Endothelial cell of umbilical vein (primary cell): ENCODE measurements around the gene CNOT11.

Experiments used
- CTCF ChIP-seq, 2 donors: IDR thresholded peaks; 1 replicate in 1 of 2; 2 replicates in 1 of 2; pipeline ENCODE4 v1.5.1; 2011; ENCODE audit warnings: low read length in 2 of 2, mild to moderate bottlenecking in 2 of 2, moderate library complexity in 2 of 2, control low read depth in 1 of 2, inconsistent platforms in 1 of 2, low read depth in 1 of 2; ENCODE audit not compliant: insufficient read depth in 1 of 2; ENCODE audit errors: extremely low read depth in 1 of 2
- EZH2 ChIP-seq: IDR thresholded peaks from 2 replicates; pipeline ENCODE4 v1.6.1; 2012; ENCODE audit warnings: borderline replicate concordance, low read depth, mild to moderate bottlenecking, moderate library complexity, low read length, inconsistent platforms; ENCODE audit not compliant: severe bottlenecking
- FOS ChIP-seq: IDR thresholded peaks from 2 replicates; pipeline ENCODE4 v1.6.1; 2011; ENCODE audit warnings: mild to moderate bottlenecking, low read length, moderate library complexity, borderline replicate concordance; ENCODE audit not compliant: insufficient read depth
- GATA2 ChIP-seq: IDR thresholded peaks from 2 replicates; pipeline ENCODE4 v1.7.0; 2011; ENCODE audit warnings: low read depth, mild to moderate bottlenecking, moderate library complexity, mixed read lengths, low read length; ENCODE audit not compliant: insufficient read length, insufficient read depth
- JUN ChIP-seq: IDR thresholded peaks from 2 replicates; pipeline ENCODE4 v1.6.1; 2011; ENCODE audit warnings: borderline replicate concordance, low read depth; ENCODE audit not compliant: insufficient read length, insufficient read depth
- MYC ChIP-seq: IDR thresholded peaks from one replicate; pipeline ENCODE4 v1.6.1; 2011; ENCODE audit warnings: mild to moderate bottlenecking, low read depth, low read length
- POLR2A ChIP-seq: IDR thresholded peaks from 2 replicates; pipeline ENCODE4 v1.6.1; 2012; ENCODE audit warnings: low read depth, mild to moderate bottlenecking, control low read depth, low read length
- POLR2AphosphoS5 ChIP-seq: IDR thresholded peaks from 2 replicates; pipeline ENCODE4 v1.6.1; 2012; ENCODE audit warnings: low read depth, mild to moderate bottlenecking, control low read depth, low read length, moderate library complexity; ENCODE audit not compliant: insufficient read depth
- TF ChIP-seq, protein P1 (sequence below): IDR thresholded peaks from 2 replicates; pipeline ENCODE4 v1.6.1; 2011; ENCODE audit not compliant: insufficient read depth, insufficient read length

DNA sequence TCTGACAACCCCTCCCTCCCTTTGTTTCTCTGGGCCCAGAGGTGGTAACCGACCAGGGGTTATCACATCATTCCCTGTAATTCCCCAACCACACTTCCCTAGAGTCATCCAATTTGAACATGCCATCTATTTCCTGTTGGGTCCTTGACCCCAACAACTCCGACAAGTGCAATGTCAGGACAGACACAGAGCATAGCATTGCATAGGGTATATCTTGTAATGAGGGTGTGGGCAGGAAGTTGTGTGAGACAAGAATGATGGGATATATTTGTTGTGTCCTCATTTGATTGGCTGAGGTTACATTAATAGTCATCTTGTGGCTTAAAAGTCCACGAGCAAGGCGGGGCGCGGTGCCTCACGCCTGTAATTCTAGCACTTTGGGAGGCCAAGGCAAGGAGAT lies 33.4 kb upstream of the CNOT11 start:
- TF ChIP-seq CTCF (IDR thresholded peaks at IDR 0.05; ENCODE audit: extremely low read depth in 1 of 2, insufficient read depth in 1 of 2, low read depth in 1 of 2, low read length in 2 of 2) = no peak
- no peak for TF ChIP-seq POLR2AphosphoS5
- TF ChIP-seq, protein P1, sequence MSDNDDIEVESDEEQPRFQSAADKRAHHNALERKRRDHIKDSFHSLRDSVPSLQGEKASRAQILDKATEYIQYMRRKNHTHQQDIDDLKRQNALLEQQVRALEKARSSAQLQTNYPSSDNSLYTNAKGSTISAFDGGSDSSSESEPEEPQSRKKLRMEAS = no peak
- no peak for TF ChIP-seq FOS
- TF ChIP-seq EZH2 = no peak
- TF ChIP-seq POLR2A = no peak
- TF ChIP-seq JUN = no peak
- no peak for TF ChIP-seq MYC
- no peak for TF ChIP-seq GATA2
